H7 (cell line): Measurements from ENCODE around the gene GPI. TPM values are rescaled to one million over a fixed set of nuclear protein-coding genes. Genes with fewer than 3 reads are reported as not detected.

ENCODE experiments used
- DNase-seq: peaks from one replicate; pipeline ENCODE4 v3.0.0; 2012
- H3K27me3 ChIP-seq: 2 replicates; pipeline ENCODE4 v1.6.0; 2011; ENCODE audit warnings: mild to moderate bottlenecking, low read length; ENCODE audit not compliant: control insufficient read depth, insufficient read depth
- H3K36me3 ChIP-seq: replicated peaks from 2 replicates; pipeline ENCODE4 v1.5.1; 2011; ENCODE audit warnings: low read length; ENCODE audit not compliant: control insufficient read depth, insufficient read depth
- H3K4me3 ChIP-seq: 2 replicates; pipeline ENCODE4 v1.5.1; 2011; ENCODE audit warnings: low read depth, mild to moderate bottlenecking, control low read depth, low read length, moderate library complexity; ENCODE audit not compliant: insufficient read depth
- total RNA-seq: library from RNA; depleted of rRNA; stranded (reverse); fragments of >200 nt; shearing (Covaris generic); gene quantifications from 2 replicates; pipeline ENCODE4 v1.2.3, GENCODE V29; 2014; rRNA removed

GPI gene
- total RNA-seq, 1 experiment from 2014 or later = 192 TPM

GRCh38 chr19:34426096-34426661 lies 61.2 kb downstream of the GPI start:
- Histone ChIP-seq H3K27me3 (no peaks in the 10 kb centered on the region), H3K4me3 (no peak overlapping the region), H3K36me3 (peaks cover 4% of the 10 kb centered on the region)
- peak; percentile 19 for DNase-seq

DNA sequence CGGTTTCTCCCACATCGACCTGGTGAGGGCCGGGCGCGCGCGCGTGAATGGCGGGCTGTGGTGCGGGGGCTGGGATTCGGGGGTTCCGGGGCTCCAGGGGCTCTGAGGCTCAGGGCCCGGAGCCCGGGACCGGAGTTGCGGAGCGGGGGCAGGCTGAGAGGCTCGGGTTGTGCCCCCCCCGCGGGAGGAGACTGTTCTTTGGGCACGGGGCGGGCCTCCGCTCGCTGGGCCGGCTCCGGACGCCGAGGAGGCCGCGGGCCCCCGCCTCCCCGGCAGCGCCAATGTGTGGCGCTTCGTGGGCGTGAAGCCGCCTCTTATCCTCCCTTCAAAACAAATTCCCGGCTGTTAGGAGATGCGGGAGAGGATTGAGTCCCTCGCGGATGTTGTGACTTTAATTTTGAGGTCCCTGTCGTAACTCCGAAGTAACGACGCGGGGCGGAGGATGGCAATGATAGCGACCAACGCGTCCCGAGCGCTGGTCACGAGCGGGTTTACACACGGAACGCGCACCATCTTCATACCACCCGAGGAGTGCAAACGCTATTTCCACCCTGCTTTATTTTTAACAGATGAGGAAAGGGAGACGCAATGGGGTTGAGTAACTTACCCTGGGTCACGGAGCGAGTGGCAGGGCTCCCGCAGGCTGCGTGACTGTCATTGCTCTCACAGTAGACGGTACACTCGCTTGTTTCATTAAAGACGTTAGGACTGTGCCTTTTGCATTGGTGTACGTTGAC lies 63.7 kb downstream of the GPI start:
- no peaks in the 10 kb centered on the region for H3K27me3 ChIP-seq
- peak overlapping the region; percentile 87 for H3K4me3 ChIP-seq
- peaks cover 13% of the 10 kb centered on the region for H3K36me3 ChIP-seq
- peak; percentile 53 for DNase-seq

DNA sequence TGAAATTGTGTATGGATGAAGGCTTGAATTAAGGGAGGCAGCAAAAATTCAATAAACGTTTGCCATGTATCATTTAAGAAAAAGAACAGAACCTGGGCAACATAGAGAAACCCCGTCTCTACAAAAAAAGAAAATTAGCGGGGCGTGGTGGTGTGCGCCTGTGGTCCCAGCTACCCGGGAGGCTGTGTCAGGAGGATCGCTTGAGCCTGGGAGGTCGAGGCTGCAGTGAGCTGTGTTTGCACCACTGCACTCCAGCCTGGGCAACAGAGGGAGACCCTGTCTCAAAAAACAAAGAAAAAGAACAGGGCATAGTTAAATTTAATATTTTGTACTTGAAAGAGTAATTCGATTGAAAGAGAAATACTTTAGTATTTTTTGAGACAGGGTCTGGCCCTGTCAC lies 64.6 kb downstream of the GPI start:
- no peak for DNase-seq
- Histone ChIP-seq H3K27me3 (no peaks in the 10 kb centered on the region), H3K36me3 (peaks cover 16% of the 10 kb centered on the region), H3K4me3 (peak overlapping the region; percentile 87; the same call in 1 of the 2 replicates)

DNA sequence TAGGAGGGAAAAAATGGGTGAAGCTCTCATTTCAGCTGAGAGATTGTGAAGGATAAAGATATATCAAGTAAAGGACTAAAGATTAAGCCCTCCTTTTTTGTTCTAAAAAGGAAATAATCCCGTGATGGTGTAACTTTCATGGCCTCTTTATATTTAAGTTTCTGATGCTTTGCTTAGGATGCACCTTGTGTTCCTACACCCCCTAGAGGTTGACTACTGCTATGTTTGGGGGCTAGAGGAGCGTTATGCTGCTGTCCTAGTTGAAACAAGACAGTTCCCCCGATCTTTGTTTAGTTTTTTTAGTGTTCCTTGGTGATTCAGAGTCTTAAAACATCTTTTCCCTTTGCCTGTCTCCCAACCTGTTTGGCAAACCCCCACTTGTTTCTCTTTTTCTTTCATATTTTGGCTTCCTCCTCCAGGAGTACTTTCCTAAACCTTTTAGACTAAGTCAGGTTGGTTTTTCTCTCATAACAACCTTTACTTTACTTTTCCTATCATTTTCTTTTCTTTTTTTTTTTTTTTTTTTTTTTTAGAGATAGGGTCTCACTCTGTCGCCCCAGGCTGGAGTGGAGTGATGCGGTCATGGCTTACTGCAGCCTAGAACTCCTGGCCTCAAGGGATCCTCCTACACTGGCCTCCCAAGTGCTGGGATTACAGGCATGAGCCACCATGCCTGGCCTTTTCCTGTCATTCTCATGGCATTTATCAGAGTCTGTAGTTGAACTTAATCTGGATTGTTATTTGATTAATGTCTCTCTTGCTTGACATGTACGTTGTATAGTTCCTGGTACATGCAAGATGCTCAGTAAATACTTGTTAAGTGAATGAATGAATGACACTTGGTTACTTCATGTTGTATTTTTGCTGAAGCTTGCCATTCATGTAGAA lies 66.0 kb downstream of the GPI start:
- H3K36me3 ChIP-seq = peaks cover 19% of the 10 kb centered on the region
- no peaks in the 10 kb centered on the region for H3K27me3 ChIP-seq
- DNase-seq = peak; percentile 80
- no peak overlapping the region for H3K4me3 ChIP-seq

DNA sequence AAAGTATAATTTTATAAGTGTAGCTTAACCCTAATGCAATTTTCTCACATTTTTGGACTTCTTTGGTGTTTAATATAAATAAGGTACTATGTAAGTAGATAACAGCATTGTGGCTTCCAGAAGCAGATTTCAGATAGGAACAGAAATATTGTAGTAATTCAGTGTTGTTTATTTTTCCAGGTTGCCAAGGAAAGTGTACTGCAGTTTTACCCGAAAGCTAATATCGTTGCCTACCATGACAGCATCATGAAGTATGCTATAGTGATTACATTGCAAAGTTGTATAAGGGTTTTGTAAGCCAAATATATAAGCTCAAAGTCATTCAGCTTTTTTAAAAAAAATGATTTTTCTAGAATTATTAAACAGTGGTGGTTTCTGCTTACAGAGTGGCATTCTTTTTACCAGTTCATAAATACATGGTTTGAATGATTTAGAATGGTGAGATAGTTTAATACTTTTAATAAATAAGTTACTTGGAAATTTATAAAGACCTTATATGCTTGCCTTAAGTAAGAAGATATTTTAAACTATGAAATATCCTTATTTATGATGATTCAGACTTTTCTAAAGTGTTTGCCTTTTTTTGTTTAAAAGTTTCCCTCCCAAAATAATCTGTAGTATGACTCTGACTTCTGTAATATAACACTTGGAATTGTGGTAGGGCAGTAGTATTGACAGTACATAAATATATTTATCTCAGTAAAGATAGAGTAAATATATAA lies 66.8 kb downstream of the GPI start:
- no peak for DNase-seq
- Histone ChIP-seq H3K27me3 (no peaks in the 10 kb centered on the region), H3K36me3 (peaks cover 18% of the 10 kb centered on the region), H3K4me3 (no peak overlapping the region)

DNA sequence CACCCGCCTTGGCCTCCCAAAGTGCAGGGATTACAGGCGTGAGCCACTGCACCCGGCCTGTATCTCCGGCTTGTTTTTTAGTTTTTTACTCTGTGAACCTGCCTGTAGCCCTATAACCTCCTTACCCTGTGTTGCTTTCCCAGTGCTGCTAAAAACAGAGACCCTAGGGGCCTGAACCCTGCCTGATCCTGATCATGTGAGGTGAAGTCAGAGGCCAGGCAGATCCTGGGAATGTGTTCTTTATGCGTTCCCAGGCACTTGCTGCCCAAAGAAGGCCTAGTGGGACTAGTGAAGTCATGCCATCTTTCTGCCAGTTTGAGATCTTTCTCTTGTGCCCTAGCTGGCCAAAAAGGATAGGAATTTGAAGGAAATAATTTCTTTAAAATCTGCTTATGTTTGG lies 67.8 kb downstream of the GPI start:
- Histone ChIP-seq H3K27me3 (no peaks in the 10 kb centered on the region), H3K4me3 (no peak overlapping the region), H3K36me3 (peaks cover 19% of the 10 kb centered on the region)
- DNase-seq = peak; percentile 28

- Histone ChIP-seq H3K27me3 (no peaks in the 10 kb centered on the region), H3K4me3 (no peak overlapping the region), H3K36me3 (peaks cover 21% of the 10 kb centered on the region)
- DNase-seq = no peak
These were observed 71.7 kb downstream of the GPI start for GRCh38 chr19:34436716-34437115.

DNA sequence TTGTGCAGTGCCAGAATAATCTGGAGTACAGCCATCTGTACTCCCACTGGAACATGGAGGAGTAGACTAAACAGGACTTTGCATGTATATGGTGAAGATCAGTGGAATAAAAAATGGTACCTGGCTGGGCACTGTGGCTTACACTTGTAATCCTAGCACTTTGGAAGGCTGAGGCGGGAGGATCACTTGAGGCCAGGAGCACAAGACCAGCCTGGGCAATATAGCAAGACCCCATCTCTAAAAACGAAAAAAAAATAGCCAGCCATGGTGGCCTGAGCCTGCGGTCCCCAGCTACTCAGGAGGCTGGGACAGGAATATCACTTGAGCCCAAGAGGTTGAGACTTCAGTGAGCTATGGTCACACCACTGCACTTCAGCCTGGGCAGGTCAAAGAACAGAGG lies 83.2 kb downstream of the GPI start:
- H3K4me3 ChIP-seq = no peak overlapping the region
- H3K27me3 ChIP-seq = no peaks in the 10 kb centered on the region
- no peak for DNase-seq
- H3K36me3 ChIP-seq = peaks cover 29% of the 10 kb centered on the region

Other genes starting within 250 kb of the GPI start
- gene LSM14A, start 192.7 kb upstream of the GPI start, total RNA-seq = 133 and 164 TPM in 2 replicates
- gene GARRE1, start 110.6 kb upstream of the GPI start, total RNA-seq = 13.5 and 17.1 TPM in 2 replicates
- gene PDCD2L, start 39.2 kb downstream of the GPI start, total RNA-seq = 50.8 and 64.0 TPM in 2 replicates
- 227 and 241 TPM in 2 replicates for gene UBA2, start 63.2 kb downstream of the GPI start, total RNA-seq
- 12.5 and 14.8 TPM in 2 replicates for gene WTIP, start 116.6 kb downstream of the GPI start, total RNA-seq